GM19463 (cell line): ENCODE measurements around the gene TESK2.
"Not testable (repeated sequence)": the region's sequence is repeated elsewhere in the genome, so short reads cannot be mapped to it uniquely, and the experiment has no call there.

Source experiments
- ATAC-seq: cut with Tn5 transposase; IDR thresholded peaks from one replicate; pipeline ENCODE4 v1.9.1; 2021; ENCODE audit warnings: mild to moderate bottlenecking, moderate library complexity; ENCODE audit not compliant: unreplicated experiment

TESK2 gene

DNA sequence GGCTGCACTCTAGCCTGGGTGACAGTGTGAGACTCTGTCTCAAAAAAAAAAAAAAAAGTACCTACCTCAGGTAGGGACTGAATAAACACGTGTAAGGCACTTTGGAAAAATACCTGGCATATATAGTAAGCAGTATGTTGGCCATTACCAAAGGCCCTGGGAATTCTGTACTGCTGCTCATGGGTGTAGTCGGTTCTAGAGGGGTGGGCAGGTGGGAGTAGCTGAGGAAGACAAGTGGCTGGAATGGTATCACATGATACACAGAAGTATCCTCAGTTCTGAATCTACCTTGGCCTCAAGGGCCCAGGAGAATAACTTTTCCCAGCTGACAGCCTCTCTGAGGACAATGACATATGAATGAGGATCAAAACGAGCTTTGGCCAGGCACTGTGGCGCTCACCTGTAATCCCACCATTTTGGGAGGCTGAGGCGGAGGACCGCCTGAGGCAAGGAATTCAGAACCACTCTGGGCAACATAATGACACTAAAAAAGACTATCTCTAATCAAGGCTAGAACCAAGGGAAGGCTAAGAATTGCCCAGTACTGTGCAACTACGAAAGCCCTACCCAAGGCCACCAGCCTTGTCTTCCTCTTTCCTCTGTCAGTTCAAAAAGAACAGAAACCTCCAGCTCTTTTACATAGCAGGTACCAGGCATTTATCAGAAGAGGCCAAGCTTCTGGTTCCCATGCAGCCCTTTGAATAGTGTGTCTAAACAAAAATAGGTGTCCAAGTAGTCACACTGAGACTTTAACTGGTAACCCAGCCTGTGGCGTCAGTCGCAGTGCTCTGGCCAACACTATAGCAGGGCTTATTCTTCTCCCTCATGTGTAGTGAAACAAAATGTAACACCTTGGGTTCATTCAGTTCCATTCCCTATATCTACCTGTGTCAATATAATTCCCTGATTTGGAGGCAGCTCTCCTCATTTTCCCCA is 19.3 kb upstream of the TESK2 start:
- no peak for ATAC-seq

DNA sequence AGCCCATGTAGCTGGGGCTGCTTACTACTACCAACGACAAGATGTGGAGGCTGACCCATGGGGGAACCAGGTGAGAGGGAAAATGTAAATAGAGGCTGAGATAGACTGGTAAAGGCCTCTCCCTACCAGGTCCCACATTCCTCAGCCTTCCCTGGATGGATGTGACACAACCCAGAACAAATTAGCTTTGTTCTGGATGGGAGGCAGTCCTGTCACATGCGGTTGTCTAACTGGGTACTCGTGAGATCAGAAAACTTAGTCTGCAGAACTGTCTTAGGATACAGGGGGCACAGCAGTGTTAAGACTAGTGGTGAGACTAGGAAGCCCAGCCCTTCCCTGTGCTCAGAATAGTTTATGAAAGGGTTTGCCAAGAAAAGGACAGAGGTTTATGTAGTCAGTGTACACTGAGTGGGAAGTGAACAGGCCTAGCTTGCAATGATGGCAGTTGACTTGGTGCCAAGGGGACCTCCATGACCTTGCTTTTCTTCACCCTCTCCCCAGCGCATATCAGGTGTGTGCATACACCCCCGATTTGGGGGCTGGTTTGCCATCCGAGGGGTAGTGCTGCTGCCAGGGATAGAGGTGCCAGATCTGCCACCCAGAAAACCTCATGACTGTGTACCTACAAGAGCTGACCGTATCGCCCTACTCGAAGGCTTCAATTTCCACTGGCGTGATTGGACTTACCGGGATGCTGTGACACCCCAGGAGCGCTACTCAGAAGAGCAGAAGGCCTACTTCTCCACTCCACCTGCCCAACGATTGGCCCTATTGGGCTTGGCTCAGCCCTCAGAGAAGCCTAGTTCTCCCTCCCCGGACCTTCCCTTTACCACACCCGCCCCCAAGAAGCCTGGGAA is 17.6 kb upstream of the TESK2 start:
- ATAC-seq, result no peak

DNA sequence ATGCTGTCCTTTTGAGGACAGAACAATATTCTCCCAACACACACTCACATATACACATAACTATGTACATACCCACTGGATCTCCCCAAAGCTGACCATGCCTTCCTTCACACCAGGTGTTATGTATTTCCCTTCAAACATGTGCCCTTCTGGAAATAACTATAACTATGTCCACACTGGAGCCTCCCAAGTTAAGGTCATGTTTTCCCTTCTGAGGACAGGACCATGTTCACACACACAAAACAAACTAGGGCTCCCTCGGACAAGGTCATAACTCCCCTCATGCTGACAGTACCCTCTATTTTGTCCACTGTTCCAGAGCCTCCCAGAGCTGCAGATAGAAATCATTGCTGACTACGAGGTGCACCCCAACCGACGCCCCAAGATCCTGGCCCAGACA is 16.9 kb upstream of the TESK2 start:
- no peak for ATAC-seq

DNA sequence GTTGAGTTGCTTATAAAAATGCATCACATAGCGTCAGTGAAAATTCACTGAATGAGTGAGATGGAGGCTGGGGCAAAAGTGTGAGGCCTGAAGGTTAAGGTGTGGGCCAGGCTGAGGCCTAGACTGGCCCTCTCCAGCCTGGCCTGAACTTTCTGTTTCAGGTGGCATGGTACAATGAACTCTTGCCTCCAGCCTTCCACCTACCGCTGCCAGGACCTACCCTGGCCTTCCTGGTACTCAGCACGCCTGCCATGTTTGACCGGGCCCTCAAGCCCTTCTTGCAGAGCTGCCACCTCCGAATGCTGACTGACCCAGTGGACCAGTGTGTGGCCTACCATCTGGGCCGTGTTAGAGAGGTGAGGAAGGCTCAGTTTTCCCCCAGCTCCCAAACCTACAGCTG is 16.2 kb upstream of the TESK2 start:
- no peak for ATAC-seq

DNA sequence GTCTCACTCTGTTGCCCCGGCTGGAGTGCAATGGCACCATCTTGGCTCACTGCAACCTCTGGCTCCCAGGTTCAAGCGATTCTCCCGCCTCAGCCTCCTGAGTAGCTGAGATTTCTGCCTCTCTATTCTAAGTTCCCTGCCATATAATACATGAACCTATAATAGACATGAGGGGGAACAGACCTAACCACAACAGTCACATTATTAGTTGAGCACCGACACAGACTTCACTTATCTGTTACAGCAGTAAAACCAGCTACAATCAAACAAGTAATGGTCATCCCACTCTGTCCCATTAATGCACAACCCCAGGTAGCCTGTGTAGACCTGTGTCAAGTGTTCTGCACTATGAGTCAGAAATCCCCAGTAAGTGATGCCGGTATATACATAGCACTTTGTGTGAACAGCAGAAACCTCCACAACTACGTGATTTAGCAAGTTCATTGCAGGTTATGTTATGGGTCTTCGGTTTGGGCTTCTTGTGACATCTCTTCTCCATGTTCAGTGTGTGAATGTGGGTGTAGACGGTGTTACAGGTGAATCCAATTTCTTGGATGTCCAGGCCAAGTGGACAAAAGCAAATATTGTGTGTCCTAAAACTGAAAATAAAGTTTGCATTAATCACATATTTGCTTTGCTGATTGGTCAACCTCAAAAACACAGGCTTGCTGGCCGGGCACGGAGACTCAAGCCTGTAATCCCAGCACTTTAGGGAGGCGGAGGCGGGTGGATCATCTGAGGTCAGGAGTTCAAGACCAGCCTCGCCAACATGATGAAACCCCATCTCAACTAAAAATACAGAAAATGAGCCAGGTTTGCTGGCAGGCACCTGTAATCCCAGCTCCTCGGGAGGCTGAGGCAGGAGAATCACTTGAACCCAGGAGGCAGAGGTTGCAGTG is 12.7 kb upstream of the TESK2 start:
- ATAC-seq, result no peak

DNA sequence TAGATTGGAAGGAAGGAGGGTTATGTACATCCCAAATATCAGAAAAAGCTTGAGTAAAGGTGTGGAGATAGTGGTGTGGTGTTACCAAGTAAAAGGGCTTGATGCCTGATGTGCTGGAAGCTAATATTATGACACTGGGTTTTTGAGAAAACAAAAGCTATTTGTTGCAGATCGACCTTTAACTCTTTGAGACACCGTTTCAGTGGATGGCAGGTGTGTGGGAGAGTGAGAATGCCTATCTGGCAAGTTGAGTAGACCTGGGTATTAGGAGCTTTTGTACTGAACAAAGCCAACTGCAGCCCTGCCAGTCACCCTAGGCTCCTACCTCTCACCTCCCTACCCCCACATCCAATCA is 10.5 kb upstream of the TESK2 start:
- ATAC-seq, result no peak

DNA sequence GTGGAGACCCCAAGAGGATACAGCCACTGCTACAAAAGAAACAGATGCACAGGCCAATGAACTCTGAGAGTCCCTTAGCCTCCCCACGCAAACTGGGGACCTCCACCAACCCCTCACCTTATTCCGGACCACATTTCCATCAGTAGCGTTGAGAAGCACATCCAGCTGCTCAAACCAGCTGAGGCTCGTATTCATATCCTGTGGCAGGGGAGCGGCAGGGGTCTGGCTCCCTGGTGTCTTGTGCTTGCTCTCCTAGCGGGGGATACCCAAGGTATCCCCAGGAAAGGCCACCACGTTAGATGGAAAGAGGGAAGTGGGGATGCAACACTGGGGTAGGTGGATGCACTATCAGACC is 8.4 kb upstream of the TESK2 start:
- no peak for ATAC-seq

DNA sequence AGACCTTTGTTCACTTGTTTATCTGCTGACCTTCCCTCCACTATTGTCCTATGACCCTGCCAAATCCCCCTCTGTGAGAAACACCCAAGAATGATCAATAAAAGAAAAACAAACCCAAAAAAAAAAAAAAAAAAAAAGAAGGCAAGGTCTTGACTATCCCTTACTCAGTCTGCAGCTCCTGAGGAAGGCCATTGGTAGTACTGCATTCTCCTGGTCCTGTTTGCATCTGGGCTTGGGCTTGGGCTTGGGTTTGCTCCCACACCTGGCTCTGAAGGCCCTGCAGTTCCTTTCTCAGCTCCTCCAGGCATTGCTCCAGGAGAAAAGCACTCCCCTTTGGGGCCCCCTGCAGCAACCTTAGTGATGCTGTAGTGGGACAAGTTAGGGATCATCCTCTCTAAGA is 7.3 kb upstream of the TESK2 start:
- no peak for ATAC-seq

DNA sequence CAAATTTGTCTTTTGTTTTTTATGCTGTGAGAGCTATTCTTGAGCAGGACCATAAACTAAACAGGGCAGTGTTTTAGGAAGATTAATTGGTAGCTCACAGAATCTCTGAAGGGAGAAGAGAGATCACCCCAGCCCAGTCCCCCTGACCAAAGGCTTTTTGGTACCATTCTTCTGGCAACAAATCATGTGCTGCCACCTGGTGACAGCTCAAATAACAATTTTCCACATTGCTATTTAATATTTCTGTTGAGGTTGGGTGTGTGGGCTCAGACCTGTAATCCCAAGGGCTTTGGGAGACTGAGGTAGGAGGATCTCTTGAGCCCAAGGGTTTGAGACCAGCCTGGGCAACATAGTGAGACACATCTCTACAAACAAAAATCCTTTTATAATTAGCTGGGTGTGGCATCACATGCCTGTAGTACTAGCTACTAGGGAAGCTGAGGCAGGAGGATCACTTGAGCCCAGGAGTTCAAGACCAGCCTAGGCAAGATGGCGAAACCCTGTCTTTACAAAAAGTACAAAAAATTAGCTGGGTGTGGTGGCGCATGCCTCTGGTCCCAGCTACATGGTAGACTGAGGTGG is 2.2 kb upstream of the TESK2 start:
- no peak for ATAC-seq

DNA sequence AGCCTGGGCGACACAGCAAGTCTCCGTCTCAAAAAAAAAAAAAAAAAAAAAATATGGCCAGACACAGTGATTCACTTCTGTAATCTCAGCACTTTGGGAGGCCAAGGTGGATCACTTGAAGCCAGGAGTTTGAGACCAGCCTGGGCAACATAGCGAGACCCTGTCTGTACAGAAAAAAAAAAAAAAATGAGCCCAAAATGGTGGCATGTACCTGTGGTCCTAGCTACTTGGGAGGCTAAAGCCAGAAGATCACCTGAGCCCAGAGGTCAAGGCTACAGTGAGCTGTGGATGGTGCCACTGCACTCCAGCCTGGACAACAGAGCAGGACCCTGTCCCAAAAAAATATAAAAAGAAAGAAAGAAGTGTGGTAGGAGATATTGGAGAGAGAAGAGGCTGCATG is 1.7 kb upstream of the TESK2 start:
- ATAC-seq, result no peak

DNA sequence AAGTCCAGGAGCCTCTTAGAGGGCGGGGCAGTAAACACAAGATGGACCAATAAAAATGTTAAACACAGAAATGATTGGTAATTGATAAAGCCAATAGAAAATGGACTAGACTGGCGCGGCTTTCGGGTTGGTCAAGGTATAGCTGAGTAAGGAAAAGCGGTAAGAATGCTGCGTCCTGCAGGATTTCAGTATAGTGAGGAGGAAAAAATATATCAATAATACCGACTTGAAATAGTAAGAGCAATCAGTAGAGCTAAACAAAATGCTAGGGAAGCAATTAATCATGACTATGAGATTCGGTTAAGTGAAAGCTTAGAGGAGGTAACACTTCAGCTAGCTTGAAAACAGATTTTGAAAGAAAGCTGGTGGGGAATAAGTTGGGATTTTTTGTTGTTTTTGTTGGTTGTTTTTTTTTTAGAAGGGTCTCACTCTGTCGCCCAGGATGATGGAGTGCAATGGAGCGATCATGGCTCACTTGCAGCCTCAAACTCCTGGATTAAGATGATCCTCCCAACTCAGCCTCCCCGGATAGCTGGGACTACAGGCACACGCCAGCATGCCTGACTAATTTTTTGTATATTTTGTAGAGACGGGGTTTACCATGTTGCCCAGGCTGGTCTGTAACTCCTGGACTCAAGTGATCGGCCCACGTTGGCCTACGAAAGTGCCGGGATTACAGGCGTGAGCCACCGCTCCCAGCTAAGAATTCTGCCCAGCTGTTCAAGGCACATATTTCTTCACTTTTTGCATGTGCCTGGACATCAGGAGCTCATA is 711 bp upstream of the TESK2 start:
- no peak for ATAC-seq

DNA sequence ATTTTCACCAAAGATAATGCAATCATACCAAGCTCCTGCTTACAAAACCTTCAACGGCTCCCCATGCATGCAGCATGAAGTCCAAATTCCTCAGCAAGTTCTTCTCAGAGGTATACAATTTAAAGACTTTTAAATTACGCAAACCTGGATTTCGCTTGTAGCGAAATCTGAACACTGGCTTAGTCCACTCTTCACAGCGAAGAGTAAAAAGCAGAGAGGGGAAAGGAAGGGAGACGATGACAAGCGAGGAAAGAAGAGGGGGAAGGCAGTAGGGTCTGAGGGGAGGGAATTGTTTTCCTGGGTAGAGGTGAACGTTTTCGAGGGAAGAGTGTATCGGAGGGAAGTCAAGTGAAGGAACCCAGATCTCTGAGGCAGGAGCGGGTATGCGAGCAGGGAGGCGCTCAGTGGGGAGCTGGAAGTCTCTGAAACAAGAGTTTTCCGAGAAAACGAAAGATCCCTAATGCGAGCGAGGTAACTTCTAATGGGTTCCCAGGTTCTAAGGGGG is 790 bp downstream of the TESK2 start:
- no peak for ATAC-seq

DNA sequence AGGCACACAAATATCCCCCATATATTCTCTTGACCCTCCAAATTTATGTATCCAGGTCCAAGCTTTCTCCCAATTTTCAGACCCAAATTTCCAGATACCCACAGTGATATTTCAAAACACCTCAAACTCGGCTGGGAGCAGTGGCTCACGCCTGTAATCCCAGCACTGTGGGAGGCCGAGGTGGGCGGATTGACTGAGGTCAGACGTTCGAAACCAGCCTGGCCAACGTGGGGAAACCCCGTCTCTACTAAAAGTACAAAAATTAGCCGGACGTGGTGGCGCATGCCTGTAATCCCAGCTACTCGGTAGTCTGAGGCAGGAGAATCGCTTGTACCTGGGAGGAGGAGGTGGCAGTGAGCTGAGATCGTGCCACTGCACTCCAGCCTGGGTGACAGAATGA is 1.6 kb downstream of the TESK2 start:
- ATAC-seq, result not testable (repeated sequence)

DNA sequence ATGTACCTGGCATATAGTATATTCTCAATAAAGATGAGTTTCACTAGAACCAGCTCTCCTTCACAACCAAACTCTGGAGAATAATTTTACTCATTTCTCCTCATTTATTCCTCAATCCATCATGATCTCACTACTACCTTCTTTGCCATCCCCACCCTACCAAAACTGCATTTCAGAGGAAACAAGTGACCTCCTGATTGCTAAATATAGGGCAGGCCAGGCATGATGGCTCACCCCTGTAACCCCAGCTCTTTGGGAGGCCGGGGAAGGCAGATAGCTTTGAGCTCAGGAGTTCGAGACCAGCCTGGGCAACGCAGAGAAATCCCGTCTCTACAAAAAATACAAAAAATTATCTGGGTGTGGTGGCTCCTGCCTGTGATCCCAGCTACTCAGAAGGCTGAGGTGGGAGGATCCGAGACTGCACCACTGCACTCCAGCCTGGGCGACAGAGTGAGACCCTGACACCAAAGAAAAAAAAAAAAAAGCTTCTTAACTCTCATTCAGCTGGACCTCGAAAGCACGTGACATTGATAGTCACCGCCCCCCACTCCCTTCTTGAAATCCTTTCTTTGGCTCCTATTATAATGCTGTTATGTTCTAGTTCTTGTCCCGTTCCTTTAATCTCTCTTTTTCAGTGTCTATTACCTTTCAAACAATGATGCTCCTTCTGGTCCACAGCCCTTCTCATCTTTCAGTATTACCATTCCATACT is 2.1 kb downstream of the TESK2 start:
- ATAC-seq, result no peak

DNA sequence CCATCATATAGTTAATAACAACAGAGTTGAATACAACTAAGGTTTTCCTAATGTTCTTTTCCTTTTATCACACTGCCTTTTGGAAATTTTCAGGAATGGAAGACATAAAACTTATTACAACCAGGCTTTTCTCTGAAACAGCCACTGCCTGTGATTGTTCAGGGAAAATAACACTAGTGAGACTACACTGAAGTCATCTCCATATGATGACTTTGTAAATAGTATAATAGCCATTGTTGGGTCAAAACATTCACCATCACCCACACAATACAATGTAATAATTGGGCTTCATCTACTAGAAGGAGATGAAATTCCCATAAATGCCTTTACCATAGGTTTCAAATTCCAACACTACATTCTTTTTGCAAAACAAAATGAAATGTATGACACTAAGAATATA is 5.0 kb downstream of the TESK2 start:
- no peak for ATAC-seq

DNA sequence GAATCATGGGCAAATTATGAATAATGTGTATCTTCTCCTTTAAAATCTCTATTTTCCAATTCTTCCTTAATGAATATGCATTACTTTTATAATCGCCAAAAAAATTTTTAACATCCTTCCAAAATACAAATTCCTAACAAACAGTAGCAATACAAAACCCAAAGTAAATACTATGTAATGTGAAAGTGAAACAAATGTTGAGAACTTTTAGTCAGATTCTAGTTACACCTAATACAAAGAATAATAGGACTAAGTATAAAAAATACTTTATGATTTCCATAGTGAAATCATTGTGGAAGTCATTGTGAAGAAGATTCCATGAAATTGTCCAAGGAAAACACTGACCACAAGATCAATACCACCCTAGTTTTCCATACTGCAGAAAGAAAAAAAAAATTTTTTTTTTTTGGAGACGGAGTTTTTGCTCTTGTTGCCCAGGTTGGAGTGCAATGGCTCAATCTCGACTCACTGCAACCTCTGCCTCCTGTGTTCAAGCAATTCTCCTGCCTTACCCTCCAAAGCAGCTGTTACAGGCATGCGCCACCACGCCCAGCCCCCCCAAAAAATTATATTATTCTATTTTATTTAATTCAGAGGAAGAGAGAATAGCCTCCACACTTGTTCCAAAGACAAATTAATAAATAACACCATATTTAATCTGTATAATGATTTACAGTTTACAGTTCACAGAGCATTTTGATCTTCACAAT is 11.8 kb downstream of the TESK2 start:
- ATAC-seq, result no peak

DNA sequence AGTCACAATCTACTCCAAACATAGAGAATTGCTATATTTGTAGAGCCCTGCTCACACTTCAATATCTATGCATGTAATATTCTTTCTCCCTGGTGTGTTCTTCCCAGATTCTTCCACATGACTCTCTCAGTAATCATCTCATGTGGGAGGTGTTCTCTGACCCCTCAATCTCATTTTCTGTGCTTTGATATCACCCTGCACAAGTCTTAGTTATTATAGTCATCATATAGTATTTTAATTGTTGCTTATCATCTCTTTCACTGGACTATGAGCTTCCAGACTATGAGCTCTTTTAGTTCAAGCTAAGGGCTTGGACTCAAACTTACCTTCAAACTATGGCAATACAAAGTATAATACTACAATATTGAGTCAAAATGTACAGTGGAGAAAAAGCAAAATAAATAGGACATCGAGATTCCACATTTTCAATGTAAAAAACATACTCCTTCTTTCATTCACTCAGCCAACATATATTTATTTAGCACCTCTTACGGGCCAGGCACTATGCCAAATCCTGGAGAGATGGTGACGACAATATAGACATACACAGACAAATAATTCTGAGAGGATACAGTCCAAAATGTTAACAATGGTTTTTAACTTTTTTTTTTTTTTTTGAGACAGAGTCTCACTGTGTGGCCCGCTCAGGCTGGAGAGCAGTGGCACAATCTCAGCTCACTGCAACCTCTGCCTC is 12.7 kb downstream of the TESK2 start:
- no peak for ATAC-seq

DNA sequence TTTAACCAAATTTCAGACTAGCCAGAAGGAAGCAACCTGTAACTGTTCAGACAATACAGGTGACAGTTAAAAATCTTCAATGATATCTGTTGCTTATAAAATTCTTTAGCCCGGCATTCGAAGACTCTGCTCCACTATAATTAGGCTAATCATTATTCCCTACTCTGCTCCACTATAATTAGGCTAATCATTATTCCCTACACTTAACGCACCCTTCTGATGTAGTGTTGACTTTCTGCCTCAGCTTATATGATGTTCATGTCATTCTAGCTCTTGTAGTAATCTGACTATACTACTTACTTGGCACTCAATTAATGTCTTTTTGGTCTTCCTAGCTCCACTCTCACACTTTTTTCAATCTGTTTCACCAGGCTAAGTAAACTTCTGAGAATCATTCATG is 13.3 kb downstream of the TESK2 start:
- no peak for ATAC-seq
